NCI-H128 (cell line): ENCODE data around the gene PLEKHG4B.
A peak's percentile ranks its signal among the peaks of the same experiment; 100 is the strongest.
"Not testable (repeated sequence)": the region's sequence is repeated elsewhere in the genome, so short reads cannot be mapped to it uniquely, and the experiment has no call there.

ENCODE experiments used
- DNase-seq: peaks from one replicate; lab custom pipeline; 2025; ENCODE audit not compliant: unreplicated experiment; lab: John Stamatoyannopoulos, UW

Gene PLEKHG4B

DNA sequence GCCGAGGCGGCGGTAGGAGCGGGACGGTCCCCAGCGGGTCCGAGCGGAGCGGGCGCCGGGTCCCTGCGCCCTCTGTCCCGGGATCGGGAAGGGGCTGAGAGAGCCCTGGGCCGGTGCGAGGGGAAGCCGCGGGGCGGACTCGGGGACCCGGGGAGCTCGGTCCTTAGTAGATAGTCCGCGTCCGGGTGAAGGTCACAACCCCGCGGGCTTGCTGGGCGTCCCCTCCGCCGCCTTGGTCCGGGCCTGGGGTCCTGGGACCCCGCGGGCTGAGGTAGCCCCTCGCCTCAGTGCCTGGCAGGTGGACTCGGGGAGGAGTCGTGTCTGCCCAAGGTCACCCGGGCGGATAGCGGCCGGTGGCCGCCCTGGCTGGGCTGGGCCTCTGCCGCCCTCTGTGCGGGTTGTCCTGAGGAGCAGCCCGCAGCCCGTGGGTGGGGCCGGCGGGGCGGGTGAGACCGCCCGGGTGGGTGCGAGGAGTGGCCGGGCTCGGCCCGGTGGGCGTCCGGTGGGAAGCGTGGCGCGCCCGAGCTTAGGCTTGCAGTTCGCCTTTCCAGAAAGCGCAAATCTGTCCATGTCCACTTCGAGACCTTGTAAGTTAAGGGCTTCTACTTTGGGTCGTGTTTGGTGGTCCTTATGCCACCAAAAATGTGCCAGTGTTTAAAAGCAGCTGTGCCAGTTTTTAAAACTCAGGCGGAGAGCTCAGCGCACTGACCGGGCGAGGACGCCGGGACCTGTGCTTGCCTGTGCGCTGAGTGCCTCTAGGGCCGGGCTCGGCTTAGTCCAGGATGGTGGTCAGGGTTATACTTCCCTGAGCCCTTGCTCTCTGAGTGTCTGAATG, 126.7 kb downstream of the PLEKHG4B start:
- DNase-seq: peak; percentile 16

- DNase-seq: no peak
Measured at GRCh38 chr5:219460-219863, 127.5 kb downstream of the PLEKHG4B start.

DNA sequence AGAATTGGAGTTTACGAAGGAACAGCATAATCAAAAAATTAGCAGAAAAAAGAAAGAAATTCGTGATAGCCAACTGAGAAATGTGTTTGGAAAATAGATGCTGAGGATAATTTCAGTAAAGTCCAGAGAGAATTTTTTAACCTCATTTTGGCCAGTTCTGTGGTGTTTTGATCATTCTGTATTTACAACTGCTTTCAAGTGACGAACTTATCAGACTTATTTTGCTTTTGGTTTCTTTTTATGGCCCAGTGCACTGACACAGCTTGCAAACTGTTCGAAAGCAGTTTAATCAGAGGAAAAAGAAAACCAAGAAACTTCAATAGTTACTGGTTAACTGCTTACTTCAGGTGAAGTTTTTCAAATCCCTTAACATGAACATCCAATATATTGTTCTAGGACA, 128.0 kb downstream of the PLEKHG4B start:
- DNase-seq: no peak

DNA sequence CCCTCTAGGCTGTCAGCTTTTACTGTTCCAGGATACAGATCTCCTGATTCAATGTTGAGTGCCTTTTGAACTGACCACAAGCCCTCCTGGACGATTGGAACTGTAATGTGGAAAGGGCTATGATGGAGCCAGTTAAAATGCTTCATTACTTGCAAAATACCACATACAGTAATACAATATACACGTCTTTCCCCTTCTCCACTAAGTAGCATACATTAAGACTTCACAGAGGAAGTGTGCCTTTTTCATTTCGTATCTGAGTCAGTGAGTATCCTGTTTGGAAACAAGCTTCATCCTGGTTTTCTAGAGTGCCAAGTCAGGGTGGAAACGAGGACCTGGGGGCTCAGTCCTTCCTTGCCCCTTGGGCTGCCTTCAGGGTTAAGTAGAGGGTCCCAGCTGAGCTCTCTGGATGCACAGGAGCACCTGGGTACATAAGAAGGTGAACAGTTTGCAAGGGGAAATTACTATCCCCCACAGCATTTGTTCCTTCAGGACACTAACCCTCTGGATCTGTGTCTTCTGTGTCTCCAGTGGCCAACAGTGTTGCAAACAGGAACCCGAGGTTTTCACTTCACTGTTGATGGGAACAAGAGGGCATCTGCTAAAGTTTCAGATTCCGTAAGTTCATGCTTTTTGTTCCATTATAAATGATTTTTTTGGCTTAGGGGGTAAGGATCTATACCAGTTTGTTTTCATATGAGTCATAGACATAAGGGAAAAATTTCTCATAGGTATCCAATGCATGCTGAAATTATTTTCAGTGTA, 131.2 kb downstream of the PLEKHG4B start:
- DNase-seq: not testable (repeated sequence)

DNA sequence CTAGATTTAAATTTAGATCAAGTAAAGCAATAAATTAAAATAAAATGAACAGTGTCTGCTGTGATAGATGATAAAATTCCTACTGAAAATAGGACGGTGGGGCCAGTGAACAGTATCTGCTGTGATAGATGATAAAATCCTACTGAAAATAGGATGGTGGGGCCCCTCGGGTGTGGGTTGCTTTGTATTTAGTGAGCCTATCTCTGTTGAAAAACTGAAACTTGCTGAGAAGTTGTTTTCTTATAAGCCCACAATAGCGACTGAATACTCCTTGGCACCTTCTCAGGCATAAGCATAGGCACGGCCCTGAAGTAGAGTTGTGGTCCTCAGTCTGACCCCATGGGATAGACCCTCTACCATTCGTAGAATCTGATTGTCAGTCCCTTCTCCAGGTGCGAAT, 131.8 kb downstream of the PLEKHG4B start:
- DNase-seq: no peak

- no peak for DNase-seq
Measured at GRCh38 chr5:225334-225733, 133.4 kb downstream of the PLEKHG4B start.

DNA sequence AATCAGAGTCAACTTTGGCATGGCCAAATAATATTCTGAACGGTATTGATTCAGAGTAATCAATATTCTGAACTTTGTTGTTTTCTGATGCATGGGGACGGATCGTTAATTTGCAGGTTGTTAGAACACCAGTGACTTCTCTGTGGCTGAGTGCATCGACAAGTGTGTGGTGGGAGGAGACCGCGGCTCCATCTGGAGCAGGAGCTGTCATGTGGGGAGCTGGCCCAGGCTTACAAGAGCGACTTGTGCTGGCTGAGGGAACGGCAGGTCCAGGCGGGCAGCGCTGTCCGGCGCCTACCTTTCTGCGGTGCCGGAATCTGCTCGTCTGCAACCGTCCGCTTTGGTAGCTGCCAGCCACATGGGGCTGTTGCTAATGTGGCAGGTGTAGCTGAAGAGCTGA, 135.4 kb downstream of the PLEKHG4B start:
- DNase-seq: not testable (repeated sequence)

DNA sequence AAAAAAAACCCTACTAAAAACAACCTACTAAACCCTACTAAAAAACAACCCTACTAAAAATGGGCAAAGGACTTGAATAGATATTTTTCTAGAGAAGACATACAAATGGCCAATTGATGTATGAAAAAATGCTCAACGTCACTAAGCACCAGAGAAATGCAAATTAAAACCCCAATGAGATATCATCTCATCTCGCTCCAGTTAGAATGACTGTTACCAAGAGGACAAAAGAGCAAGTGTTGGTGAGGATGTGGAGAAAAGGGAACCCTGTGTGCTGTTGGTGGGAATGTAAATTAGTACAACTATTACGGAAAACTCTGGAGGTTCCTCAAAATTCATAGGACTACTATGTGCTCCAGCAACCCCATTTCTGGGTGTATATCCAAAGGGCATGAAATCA, 136.9 kb downstream of the PLEKHG4B start:
- DNase-seq: no peak

GRCh38 chr5:230711-231110, 138.7 kb downstream of the PLEKHG4B start:
- DNase-seq: no peak

DNA sequence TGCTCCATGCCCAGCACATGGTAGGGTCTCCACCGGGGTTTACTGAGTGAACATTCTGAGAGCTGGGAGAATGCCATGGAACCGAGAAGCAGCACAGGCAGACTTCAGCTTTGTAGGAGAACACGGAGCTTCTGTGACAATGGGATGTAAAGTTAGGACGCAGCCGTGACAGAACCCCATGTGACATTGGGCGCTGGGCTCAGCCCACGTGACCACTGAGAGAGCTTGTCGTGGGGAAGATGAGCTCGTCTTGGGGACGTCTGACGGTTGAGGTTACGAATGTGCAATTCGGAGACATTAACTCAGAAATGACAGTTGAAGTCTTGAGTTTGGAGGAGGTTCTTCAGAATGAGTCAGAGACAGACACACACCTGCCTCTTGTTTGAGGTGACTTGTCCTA, 139.7 kb downstream of the PLEKHG4B start:
- DNase-seq: no peak

- not testable (repeated sequence) for DNase-seq
Measured at GRCh38 chr5:233426-233825, 141.5 kb downstream of the PLEKHG4B start.

DNA sequence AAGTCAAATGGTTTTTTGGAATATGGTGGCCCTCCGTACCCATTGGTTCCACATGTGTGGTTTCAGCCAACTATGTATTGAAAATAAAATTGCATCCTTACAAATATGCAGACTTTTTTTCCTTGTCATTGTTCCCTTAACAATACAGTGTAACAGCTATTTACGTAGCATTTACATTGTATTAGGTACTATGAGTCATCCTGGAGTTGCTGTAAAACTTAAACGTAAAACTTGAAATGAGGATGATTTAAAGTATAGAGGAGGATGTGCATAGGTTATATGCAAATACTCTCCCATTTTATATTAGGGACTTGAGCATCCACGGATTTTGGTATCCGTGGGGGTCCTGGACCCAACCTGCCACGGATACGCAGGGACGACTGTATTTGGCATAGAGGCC, 142.5 kb downstream of the PLEKHG4B start:
- DNase-seq: no peak

DNA sequence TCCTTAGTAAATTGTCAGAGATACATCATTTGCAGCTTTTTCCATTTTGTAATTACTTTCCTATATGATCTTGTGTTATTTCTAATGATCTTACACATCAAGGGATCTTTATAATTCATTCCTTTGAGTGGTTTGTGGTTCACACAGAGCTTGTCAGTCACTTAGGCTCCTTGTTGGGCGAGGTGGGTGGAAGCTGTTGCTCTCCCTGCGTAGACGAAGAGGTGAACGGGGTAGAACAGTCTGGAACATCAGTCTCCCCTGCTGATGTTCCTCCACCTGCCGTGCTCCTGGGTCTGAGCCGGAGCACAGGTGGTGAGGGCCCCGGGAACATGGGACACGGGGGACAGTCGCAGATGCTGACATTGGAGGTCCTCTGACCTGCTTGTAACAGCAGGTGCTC, 143.6 kb downstream of the PLEKHG4B start:
- not testable (repeated sequence) for DNase-seq

DNA sequence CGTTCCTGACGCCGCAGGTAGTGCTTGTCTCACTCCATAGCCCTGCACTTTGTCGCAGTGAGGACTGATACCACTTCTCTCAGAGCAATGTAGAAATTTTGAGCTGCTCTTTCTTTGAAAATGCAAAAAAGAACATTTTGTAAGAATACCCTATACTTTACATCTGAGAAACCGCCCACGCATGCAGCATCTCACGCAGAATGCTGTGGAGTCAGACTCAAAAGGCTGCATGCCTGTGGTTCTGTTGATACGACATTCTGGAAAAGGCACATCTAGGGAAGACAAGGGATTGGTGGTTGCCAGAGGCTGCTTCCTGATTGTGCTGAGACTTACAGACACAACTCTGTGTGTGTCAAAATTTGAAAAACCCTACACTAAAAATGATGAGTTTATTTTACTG, 146.0 kb downstream of the PLEKHG4B start:
- DNase-seq: not testable (repeated sequence)
